HL-60 (cell line): ENCODE results near the gene IFT20.

Source experiments
- DNase-seq, 2 experiments: peaks; one replicate each; pipeline ENCODE4 v3.0.0-alpha.2; 2010 to 2020; ENCODE audit warnings: low read depth in 1 of 2, low spot score in 1 of 2
- H3K27ac ChIP-seq: fragments of 250-450 bp; sonication (Bioruptor Pico); replicated peaks from 2 replicates; pipeline ENCODE4 v1.5.1; 2020; ENCODE audit warnings: mild to moderate bottlenecking, moderate library complexity
- H3K27me3 ChIP-seq: fragments of 250-450 bp; sonication (Bioruptor Pico); 2 replicates; pipeline ENCODE4 v1.5.1; 2021; ENCODE audit warnings: mild to moderate bottlenecking, moderate library complexity; ENCODE audit not compliant: insufficient read depth, poor library complexity, severe bottlenecking
- H3K4me3 ChIP-seq: replicated peaks from 2 replicates; pipeline ENCODE4 v1.5.1; 2011; ENCODE audit warnings: mild to moderate bottlenecking, control low read depth, low read length; ENCODE audit not compliant: insufficient read depth
- CTCF ChIP-seq: IDR thresholded peaks from one replicate; pipeline ENCODE4 v1.5.1; 2011; ENCODE audit warnings: low read length, control low read depth, inconsistent platforms; ENCODE audit not compliant: insufficient read depth
- GABPA ChIP-seq: IDR thresholded peaks from 2 replicates; pipeline ENCODE4 v1.6.1; 2012; ENCODE audit warnings: low read depth
- POLR2AphosphoS5 ChIP-seq: IDR thresholded peaks from 2 replicates; pipeline ENCODE4 v1.6.1; 2012; ENCODE audit warnings: low read depth
- REST ChIP-seq: IDR thresholded peaks from 2 replicates; pipeline ENCODE4 v1.6.1; 2012; ENCODE audit warnings: low read depth; ENCODE audit not compliant: insufficient replicate concordance
- SPI1 ChIP-seq: IDR thresholded peaks from 2 replicates; pipeline ENCODE4 v1.6.1; 2012; ENCODE audit warnings: low read depth, mild to moderate bottlenecking, borderline replicate concordance

Gene IFT20

GRCh38 chr17:28327031-28327607 lies 8.2 kb downstream of the IFT20 start:
- Histone ChIP-seq H3K27me3 (no peaks in the 10 kb centered on the region), H3K27ac (no peak overlapping the region), H3K4me3 (no peak overlapping the region)
- TF ChIP-seq POLR2AphosphoS5 = no peak
- TF ChIP-seq SPI1 = no peak
- TF ChIP-seq REST = no peak
- TF ChIP-seq GABPA = no peak
- no peak for TF ChIP-seq CTCF
- DNase-seq = no peak

GRCh38 chr17:28326114-28326513 lies 9.2 kb downstream of the IFT20 start:
- DNase-seq = no peak
- no peaks in the 10 kb centered on the region for H3K27me3 ChIP-seq
- H3K4me3 ChIP-seq = no peak overlapping the region
- no peak overlapping the region for H3K27ac ChIP-seq
- TF ChIP-seq POLR2AphosphoS5 (no peak), SPI1 (no peak), CTCF (no peak), REST (no peak), GABPA (no peak)

- TF ChIP-seq POLR2AphosphoS5 (no peak), REST (no peak)
- H3K27ac ChIP-seq = no peak overlapping the region
- H3K4me3 ChIP-seq = no peak overlapping the region
- no peak for DNase-seq
- no peaks in the 10 kb centered on the region for H3K27me3 ChIP-seq
Observed at GRCh38 chr17:28325211-28325610, 10.1 kb downstream of the IFT20 start.

GRCh38 chr17:28324781-28325180 lies 10.5 kb downstream of the IFT20 start:
- TF ChIP-seq CTCF (no peak), REST (no peak), SPI1 (no peak), GABPA (no peak), POLR2AphosphoS5 (no peak)
- Histone ChIP-seq H3K27ac (peak overlapping the region; percentile 22; the same call in 1 of the 2 replicates), H3K27me3 (no peaks in the 10 kb centered on the region), H3K4me3 (no peak overlapping the region)
- no peak for DNase-seq
